NCI-H82 treated with DMSO at 0.1 percent for 48 hours (cell line): Measurements from ENCODE around the gene FZR1.

Experiments
- DNase-seq: peaks from one replicate; lab custom pipeline; 2025; ENCODE audit not compliant: unreplicated experiment; lab: John Stamatoyannopoulos, UW

Gene FZR1

DNA sequence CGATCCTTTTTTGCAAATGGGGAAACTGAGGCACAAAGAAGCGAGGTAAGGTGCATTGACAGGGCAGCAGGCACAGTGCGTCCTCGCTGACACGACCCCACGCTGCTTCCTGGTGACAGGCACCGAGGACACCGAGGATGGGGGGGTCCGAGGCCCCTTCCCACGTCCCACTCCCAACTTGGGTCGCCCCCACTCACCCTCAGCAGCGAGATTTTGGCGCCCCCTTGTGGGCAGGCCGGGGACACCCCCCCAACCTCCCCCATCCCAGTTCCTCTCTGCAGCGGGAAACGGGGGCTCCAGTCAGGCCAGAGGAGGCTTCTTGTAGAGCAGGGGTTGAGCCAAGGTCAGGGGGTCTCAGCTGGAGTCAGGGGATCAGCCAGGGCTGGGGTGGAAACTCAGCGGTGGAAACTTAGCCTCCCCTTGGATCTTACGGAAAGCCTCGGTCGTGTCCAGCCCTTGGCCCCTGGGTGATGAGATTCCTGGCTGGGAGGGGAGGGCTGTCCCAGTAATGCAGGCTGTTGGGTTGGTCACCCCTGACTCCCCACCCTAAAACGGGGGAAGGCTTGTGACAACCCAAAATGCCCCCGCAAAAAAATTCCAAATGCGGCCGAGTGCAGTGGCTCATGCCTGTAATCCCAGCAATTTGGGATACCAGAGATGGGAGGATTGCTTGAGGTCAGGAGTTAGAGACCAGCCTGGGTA, 34.0 kb upstream of the FZR1 start:
- no peak for DNase-seq

DNA sequence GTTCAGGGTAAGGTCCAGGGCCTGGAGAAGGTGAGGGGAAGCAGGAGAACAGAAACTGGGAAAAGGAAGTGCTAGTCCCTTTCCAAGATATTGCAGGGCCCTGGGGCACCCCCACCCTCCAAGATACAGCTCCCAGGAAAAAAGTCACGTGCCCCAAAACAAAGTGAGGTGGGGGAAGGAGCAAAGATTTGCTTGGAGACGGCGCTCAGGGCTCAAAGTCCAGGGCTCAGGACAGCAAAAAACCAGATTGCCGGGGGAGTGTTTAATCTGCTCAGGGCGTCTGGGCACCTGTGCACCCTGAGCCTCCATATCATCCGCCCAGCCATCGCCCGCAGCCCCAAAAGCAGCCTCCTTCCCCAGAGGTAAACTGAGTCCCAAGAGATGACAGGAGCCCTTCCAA, 32.1 kb upstream of the FZR1 start:
- no peak for DNase-seq

DNA sequence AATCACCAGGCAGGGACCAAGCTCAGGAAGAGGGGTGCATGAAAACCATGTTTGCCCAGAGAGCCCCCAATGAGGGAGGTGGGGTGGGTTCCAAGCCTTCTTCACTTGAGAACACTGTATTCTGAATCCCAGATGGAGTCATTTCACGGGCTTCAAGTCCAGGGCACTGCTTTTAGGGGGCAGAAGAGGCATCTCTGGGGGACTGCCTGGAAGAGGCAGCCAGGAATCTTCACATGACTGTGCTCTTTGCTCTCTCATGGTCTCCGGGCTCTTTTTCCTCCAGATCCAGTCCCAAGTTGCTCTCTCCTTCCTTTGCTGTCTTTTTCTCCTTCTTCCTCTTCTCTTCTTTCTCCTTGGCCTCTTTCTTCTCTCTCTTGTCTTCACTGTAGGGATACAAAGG, 31.5 kb upstream of the FZR1 start:
- no peak for DNase-seq

DNA sequence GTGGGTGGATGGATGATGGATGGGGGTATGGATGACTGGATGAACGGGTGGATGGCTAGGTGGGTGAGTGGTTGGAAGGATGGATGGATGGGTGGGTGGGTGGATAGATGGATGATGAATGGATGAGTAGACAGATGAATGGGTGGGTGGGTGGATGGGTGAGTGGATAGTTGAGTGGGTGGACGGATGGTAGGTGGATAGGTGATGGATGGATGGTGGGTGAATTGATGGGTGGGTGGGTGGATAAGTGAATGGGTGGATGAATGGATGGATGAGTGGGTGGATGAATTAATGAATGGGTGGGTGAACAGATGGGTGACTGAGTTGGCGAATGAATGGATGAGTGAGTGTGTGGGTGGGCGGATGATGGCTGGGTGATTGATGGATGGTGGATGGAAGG, 30.7 kb upstream of the FZR1 start:
- no peak for DNase-seq

DNA sequence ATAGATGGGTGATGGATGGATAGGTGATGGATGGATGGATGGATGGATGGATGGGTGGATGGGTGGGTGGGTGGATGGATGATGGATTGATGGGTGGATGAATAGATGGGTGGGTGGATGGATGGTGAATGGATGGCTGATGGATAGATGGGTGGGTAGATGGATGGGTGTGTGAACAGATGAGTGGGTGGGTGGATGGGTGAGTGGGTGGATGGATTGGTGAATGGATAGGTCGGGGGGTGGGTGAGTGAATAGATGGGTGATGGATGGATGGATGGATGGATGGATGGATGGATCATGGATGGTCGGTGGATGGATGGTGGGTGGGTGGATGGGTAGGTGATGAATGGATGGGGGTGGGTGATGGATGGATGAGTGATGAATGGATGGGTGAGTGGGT, 29.3 kb upstream of the FZR1 start:
- no peak for DNase-seq

DNA sequence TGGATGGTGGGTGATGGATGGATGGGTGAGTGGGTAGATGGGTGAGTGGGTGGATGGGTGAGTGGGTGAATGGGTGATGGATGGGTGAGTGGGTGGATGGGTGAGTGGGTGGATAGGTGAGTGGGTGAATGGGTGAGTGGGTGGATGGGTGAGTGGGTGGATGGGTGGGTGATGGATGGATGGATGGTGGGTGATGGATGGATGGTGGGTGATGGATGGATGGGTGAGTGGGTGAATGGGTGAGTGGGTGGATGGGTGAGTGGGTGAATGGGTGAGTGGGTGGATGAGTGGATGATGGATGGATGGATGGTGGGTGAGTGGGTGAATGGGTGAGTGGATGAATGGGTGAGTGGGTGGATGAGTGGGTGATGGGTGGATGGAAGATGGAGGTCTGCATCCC, 28.6 kb upstream of the FZR1 start:
- no peak for DNase-seq

DNA sequence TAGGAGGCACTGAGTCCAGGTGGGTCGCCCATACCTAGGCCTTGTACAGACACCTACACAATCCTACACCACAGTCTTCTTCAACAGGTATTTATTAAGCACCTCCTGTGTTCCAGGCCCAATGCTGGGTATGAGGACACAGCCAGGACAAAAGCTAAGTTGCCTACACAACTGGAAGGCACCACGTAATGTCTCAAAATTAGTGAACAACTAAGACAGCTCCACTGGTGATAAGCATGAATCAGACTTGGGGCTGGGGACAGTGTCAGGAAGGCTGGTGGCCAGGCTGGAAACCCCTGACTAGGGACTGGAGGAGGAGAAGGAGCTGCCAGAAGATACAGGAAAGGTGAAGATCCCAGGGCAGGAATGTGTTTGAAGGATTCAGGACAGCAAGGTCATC, 28.2 kb upstream of the FZR1 start:
- no peak for DNase-seq

DNA sequence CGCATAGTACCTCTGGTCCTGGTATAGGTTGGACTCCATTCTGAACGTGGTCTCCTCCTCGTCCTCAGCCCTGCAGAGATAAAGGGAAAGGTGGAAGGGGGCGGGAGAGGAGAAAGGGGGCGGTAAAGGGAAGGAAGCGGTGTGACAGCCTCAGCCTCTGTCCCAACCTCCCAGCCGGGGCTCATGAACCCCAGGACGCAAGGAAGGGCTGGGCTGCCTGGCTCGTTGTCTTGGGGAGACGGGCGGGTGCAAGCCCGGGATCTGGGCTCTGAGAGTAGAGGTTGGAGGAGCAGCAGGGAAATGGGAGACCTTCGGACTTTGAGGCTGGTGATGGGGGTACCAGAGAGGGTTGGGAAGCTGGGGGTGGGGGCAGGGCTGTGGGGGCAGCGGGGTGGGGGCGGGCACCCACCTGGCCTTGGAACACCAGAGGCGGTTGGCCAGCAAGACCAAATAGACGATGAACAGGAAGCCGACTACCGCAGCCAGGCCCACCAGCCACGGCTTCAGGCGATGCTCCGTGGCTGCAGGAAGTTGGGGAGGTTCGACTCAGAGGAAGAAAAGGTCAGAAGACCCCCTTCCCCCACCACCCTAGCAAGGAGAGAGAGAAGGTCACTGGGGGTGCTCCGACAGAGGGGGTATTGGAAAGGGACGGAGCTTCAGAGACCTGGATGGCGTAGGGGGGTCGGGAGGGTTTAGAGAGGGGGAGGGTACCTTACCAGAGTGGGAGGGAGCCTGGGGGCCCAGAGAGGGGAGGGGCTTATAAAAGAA, 27.5 kb upstream of the FZR1 start:
- DNase-seq = no peak

DNA sequence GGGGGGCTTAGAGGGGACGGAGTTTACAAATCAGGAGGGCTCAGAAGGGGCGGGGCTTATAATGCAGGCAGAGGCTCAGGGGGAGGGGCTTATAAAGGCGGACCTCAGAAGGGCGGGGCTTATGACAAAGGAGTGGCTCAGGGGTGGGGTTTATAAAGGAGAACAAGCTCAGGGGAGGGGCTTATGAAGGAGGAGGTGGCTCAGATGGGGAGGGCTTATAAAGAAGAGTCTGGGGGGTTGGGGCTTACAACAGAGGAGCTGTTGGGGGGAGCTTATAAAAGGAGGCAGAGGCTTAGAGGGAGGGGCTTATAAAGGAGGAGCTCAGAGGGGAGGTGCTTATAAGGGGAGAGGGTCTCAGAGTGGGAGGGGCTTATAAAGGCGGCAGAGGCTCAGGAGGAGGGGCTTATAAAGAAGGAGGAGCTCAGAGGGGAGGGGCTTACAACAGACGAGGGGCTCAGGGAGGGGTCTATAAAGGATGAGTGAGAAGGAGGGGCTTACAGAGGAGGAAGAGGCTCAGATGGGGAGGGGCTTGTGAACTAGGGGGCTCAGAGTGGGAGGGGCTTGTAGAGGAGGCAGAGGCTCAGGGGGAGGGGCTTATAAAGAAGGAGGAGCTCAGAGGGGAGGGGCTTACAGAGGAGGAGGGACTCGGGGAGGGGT, 26.8 kb upstream of the FZR1 start:
- no peak for DNase-seq

DNA sequence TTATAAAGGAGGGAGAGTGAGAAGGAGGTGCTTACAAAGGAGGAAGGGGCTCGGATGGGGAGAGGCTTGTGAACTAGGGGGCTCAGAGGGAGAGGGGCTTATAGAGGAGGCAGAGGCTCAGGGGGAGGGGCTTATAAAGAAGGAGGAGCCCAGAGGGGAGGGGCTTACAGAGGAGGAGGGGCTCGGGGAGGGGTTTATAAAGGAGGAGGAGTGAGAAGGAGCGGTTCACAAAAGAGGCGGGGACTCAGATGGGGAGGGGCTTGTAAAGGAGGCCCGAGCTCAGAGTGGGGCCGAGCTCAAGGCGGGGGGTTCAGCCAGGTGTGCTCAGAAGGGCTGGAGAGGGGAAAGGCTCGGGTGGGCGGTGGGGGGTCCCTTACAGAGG, 26.3 kb upstream of the FZR1 start:
- DNase-seq = no peak

DNA sequence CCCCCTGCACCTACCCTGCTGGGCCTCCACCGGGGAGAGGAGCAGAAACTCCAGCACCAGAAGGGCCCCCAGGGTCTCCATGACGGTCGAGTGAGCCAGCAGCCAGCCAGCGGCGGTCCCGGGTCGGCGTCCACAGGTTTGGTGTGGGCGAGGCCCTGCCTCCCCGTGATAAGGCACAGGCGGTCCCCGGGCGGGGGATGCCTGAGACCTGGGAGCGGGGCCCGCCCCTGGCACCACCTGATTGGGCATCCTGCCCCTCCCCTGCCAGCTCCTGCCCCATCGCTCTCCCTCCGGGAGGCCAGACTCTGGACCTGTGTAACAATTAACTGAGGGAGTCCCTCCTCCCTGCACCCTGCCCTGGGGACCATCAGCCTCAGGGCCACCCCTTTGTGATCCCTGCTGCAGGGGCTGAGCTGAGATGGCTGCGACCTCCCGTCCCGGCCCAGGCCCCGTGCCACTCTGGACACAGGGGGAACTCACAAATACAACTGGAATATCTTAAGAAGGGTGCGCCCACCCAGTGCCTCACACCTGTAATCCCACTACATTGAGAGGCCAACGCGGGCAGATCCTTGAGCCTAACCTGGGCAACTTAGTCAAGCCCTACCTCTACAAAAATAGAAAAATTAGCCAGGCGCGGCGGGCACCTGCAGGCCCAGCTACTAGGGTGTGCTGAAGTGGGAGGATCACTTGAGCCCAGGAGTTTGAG, 25.6 kb upstream of the FZR1 start, which contains the start of gene SMIM24:
Gene SMIM24 (minus strand): TSS at position 143 of the 709 bp plus-strand sequence. CDS start 62 bp downstream, at position 81.
- no peak for DNase-seq

DNA sequence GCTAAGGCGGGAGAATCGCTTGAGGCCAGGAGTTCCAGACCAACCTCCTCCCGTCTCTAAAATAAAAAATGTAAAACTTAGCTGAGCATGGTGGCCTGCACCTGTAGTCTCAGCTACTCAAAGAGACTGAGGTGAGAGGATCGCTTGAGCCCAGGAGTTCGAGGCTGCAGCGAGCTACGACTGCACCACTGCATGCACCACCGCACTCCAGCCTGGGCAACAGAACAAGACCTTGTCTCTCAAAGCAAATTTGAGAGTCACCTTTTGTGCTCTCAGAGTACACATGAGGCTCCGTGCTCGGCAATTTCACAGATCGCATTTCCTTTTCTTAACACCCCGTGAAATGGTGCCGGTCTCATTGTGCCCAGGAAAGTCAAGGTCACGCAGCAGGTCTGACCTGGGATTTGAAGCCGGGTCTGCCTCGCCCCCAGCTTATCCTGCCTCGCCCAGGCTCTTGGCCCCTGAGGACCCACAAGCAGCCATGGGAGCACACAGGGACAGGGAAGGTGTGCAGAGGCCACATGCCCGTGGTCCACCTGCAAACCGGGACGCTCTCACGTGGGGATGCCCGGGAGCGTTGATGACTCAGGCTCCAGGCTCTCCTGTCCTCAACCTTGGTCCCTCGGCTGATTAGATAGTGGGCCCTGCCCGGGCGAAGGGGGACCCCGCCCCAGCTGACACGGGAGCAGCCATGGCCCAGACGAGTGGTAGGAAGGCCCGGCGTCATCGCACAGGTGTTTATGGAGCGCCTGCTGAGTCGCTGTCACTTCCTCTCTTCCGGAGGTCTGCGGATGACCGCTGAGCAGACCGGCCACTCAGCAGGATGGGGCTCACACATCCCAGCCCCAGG, 24.6 kb upstream of the FZR1 start:
- no peak for DNase-seq

DNA sequence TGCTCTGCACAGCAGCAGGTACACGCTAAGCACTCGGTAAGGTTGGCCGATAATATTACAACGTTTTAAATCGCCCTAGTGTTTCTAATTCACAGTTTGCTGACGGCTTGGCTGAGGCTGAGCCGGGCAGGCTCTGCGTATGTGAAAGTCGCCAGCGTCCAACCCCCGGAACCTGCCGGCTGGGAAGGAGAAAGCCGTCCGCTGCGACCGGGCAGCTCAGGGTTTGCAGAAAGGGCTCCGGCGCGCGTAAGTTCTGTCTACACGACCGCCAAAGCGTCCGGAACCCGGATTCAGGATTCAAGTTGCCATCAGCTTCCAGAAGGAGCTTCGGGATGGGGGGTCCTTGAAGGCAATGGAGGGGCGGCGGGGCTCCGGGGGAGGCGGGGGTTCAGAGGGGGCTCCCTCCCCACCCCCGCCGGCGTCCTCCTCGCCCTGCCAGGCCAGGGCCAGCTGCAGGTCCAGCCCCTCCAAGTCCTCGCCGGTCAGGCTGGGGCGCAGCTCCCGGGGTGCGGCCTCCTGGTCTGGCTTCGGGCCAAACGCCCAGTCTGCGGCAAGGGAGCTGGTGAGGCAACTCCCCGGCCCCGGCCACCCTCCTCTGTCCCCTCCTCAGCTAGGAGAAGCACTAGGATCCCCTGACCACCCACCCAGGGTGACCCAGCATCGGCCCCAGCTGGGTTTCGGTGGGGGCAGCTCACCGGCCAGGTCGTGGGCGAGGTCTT, 23.4 kb upstream of the FZR1 start:
- no peak for DNase-seq

DNA sequence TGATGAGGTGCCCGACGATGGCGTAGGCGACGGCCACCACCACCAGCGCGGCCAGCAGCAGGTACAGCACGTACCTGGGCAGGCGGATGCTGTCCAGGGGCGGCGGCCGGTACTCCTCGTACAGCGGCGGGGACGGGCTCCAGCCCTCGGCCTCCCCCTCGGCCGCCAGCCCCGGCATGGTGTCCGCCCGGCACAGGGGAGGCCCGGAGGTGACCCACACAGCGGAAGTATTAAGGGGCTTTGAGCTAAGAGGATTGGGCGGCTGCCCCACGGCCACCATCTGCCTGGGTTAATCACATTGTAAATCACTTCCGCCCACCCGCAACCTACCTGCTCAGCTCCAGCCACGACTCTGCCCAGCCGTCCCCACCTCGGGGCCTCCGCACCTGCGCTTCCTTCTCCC, 22.9 kb upstream of the FZR1 start, which contains the start of gene SMIM44:
Gene SMIM44 (minus strand): TSS at position 216 of the 403 bp plus-strand sequence. CDS start 38 bp downstream, at position 178.
- peak; percentile 44 for DNase-seq

DNA sequence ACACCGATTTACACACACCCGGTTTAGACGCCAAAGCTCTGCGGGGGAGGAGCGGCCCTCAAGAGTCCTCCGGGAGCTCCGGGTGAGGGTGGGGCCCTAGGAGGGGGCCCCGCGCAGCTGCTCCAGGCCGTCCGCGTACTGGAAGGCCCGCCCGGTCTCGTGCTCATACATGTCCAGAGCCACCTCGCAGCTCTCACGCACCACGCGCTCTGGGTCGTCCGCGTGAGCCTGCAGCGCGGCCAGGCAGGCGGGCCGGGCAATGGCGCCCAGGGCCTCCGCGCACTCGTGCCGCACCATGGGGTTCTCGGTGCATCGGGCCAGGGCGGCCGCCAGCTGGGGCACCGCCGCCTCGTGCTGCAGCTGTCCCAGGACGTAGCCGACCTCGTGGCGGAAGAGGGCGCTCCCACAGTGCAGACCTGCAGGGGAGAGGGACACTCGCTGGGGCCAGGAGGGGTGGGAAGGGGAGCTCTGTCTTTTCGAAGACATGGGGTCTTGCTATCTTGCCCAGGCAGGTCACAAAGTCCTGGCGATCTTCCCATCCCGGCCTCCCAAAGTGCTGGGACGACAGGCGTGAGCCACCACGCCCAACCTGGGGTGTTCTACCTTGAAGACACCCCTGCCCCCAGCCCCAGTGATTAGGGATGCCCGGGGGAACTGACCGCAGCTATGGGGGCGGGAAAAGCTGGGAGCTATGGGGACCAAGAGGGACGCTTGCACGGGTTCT, 14.6 kb upstream of the FZR1 start:
- DNase-seq = no peak

DNA sequence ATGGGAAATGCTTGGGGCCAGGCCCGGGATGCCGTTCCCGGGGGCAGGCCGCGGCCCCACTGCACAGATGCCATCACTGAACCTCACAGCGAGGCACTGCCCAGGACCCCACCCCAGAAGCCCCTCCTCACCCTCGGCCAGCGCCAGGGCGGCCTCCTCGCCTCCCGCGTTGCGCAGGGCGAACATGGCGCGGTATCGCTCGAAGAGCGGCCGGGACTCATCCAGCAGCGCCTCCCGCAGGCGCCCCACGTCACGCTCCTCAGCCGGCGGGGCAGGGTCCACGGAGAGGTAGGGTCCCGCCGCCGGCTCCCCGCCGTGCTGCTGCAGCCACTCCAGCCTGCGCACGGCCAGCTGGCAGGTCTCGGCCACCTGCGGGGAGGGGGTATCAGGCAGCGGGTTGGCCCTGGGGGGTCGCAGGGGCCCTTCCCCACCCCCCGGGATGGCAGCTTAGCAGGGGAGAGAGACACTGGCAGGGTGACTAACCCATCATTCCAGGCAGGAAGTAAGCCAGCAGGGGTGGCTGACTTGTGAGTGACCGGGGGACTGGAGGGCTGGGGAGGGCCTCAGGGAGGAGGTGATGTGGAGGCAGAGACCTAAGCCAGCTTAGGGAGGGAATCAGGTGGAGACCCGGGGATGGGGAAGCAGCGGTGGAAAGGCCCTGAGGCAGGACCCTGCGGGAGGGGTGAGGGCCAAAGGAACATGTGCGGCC, 13.8 kb upstream of the FZR1 start:
- DNase-seq = no peak

DNA sequence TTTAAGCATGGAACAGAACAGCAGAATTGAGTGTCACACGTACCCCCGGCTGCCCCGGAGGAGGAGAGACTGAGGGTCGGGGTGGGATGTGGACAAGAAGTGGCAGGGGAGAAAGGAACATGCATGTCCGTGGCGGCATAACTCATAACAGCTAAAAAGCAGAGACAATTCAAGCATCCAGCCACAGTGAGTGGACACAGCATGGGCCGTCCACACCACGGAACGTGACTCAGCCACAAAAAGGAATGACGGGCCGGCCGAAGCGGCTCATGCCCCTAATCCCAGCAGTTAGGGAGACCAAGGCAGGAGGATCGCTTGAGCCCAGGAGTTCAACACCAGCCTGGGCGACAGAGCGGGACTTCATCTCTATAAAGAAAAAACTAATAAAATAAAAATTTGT, 13.2 kb upstream of the FZR1 start:
- no peak for DNase-seq

DNA sequence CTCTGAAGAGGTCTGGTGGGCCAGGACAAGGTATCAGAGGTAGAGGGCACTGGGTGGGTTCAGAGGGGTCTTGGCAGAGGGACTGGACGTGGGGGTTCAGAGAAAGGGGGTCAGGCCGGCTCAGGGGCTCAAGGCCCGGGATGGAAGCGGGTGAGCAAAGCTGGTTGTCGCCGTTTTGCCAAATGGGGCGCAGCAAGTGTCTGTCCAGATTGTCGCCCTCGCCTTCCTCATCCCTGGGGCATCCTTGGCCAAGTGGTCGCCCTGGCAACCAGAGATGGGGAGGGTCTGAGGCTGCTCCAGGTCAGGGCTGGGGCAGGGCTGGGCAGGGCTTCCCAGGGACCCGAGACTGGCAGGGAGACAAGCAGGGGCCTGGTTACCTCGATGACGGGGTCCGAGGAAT, 12.5 kb upstream of the FZR1 start:
- DNase-seq = no peak

DNA sequence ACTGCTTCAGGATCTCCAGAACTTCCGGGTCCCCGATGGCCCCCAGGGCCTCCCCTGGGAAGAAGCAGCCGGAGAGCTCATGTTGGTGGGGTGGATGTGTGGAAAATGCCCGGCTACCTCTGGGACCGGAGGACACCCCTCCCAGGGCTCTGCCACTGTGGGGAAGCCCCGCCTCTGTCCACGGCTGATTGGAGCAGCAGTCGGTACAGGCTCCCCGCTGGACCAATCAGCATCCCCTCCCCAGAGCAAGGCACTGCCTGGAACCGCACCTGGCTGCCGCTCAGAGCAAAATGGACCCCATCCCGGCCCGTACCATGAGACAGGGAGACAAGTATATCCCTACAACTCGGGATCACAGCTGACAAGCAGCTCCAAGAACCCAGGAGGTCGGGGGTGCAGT, 12.1 kb upstream of the FZR1 start:
- no peak for DNase-seq
